WI38 (cell line): Measurements from ENCODE around the gene PCED1B.

Experiments used
- H3K4me3 ChIP-seq: 2 replicates; pipeline ENCODE4 v1.5.1; 2011; ENCODE audit warnings: low read depth, mild to moderate bottlenecking, control low read depth, low read length
- TF ChIP-seq, protein P1 (sequence below): IDR thresholded peaks from 2 replicates; pipeline ENCODE4 v1.5.1; 2012; ENCODE audit warnings: low read depth, mild to moderate bottlenecking, control low read depth, low read length

The PCED1B gene

DNA sequence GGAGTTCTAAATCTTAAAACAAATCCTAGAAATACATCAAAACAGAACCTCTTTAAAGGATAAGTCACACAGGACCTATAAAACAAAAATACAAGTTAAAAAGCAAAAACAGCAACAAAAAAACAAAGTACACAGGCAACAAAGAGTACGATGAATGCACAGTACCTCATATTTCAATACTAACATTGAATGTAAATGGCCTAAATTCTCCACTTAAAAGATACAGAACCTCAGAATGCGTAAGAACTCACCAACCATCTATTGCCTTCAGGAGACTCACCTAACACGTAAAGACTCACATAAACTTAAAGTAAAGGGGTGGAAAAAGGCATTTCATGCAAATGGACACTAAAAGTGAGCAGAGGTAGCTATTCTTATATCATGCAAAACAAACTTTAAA is 172.5 kb downstream of the PCED1B start:
- TF ChIP-seq, protein P1, sequence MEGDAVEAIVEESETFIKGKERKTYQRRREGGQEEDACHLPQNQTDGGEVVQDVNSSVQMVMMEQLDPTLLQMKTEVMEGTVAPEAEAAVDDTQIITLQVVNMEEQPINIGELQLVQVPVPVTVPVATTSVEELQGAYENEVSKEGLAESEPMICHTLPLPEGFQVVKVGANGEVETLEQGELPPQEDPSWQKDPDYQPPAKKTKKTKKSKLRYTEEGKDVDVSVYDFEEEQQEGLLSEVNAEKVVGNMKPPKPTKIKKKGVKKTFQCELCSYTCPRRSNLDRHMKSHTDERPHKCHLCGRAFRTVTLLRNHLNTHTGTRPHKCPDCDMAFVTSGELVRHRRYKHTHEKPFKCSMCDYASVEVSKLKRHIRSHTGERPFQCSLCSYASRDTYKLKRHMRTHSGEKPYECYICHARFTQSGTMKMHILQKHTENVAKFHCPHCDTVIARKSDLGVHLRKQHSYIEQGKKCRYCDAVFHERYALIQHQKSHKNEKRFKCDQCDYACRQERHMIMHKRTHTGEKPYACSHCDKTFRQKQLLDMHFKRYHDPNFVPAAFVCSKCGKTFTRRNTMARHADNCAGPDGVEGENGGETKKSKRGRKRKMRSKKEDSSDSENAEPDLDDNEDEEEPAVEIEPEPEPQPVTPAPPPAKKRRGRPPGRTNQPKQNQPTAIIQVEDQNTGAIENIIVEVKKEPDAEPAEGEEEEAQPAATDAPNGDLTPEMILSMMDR: no peak
- H3K4me3 ChIP-seq: no peak overlapping the region

DNA sequence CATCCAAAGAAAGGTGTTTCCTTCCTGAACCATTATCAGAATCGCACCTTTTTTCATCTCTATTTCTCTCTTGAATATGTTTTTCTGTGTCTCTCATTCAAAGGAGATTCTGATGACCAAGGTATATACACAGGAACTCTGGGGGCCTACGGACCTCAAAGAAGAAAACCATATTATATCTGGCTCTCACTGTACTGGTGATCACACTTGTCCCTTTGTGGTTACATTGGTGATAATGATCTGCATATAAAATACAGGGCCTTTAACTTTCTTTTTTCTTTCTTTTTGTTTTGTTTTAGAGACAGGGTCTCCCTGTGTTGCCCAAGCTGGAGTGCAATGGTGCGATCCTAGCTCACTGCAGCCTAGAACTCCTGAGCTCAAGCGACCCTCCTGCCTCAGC is 185.5 kb downstream of the PCED1B start:
- TF ChIP-seq, protein P1: no peak
- H3K4me3 ChIP-seq: no peak overlapping the region

GRCh38 chr12:47265391-47265790 is 186.0 kb downstream of the PCED1B start:
- TF ChIP-seq, protein P1: no peak
- H3K4me3 ChIP-seq: no peak overlapping the region

GRCh38 chr12:47267571-47267970 is 188.2 kb downstream of the PCED1B start:
- TF ChIP-seq, protein P1: no peak
- H3K4me3 ChIP-seq: no peak overlapping the region

DNA sequence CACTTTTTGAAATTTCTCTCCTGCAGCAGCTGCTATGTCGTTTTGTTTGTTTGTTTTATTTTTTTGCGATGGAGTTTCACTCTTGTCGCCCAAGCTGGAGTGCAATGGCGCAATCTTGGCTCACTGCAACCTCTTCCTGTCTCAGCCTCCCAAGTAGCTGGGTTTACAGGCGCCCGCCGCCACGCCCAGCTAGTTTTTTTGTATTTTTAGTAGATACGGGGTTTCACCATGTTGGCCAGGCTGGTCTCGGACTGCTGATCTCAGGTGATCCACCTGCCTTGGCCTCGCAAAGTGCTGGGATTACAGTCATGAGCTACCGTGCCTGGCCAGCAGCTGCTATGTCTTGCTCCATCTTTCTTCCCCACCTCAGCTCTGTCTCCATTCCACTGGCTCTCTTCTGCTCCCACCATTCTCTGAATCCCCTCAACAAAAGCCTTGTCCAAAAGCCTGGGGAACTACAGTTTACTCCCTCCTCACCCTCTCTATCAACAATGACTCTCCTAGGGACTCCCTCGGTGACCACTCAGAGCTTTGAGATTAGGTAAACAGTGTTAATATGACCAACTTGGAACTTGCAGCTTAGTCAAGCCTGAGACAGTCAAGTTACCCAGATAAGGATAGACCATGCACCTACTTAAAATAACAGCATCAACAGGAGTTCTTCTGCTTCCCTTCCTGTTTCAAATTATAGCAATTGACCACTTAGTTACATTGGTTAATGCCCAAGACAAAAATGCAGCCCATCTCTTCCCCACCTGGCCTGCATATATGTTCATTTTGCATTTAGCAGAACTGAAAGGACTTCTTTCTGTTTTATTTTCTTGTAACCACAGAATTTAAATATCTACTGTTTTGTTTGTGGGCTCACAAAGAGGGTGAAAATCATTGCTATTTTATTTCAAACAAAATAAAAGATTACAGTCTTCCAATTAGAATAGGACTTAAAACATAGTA is 189.4 kb downstream of the PCED1B start:
- TF ChIP-seq, protein P1: no peak
- H3K4me3 ChIP-seq: no peak overlapping the region

- H3K4me3 ChIP-seq: no peak overlapping the region
- TF ChIP-seq, protein P1: no peak
These were observed 190.5 kb downstream of the PCED1B start for GRCh38 chr12:47269916-47270315.

GRCh38 chr12:47270782-47271664 is 191.6 kb downstream of the PCED1B start:
- TF ChIP-seq, protein P1: no peak
- H3K4me3 ChIP-seq: no peak overlapping the region
